ENCODE results near the gene EIF4B.

Gene EIF4B

GRCh38 chr12:53057816-53058500 is 51.7 kb downstream of the EIF4B start:
- DNase-seq (ENCODE audit: low read depth in 2 of 3, low spot score in 1 of 3): no peak

- no peak for DNase-seq (ENCODE audit: low read depth in 2 of 3, low spot score in 1 of 3)
Observed at GRCh38 chr12:53058674-53059433, 52.6 kb downstream of the EIF4B start.

GRCh38 chr12:53059434-53060063 is 53.3 kb downstream of the EIF4B start:
- no peak for DNase-seq (ENCODE audit: low read depth in 2 of 3, low spot score in 1 of 3)

- no peak for DNase-seq (ENCODE audit: low read depth in 2 of 3, low spot score in 1 of 3)
Observed at GRCh38 chr12:53060064-53060720, 53.9 kb downstream of the EIF4B start.

GRCh38 chr12:53060721-53061276 is 54.5 kb downstream of the EIF4B start:
- no peak for DNase-seq (ENCODE audit: low read depth in 2 of 3, low spot score in 1 of 3)

- no peak for DNase-seq (ENCODE audit: low read depth in 2 of 3, low spot score in 1 of 3)
Observed at GRCh38 chr12:53061404-53062010, 55.3 kb downstream of the EIF4B start.

- no peak for DNase-seq (ENCODE audit: low read depth in 2 of 3, low spot score in 1 of 3)
Observed at GRCh38 chr12:53062011-53062961, 56.0 kb downstream of the EIF4B start.

GRCh38 chr12:53062977-53063707 is 56.9 kb downstream of the EIF4B start:
- no peak for DNase-seq (ENCODE audit: low read depth in 2 of 3, low spot score in 1 of 3)

- no peak for DNase-seq (ENCODE audit: low read depth in 2 of 3, low spot score in 1 of 3)
Observed at GRCh38 chr12:53063708-53064612, 57.7 kb downstream of the EIF4B start.

GRCh38 chr12:53064613-53065436 is 58.6 kb downstream of the EIF4B start:
- DNase-seq (ENCODE audit: low read depth in 2 of 3, low spot score in 1 of 3): no peak

GRCh38 chr12:53065470-53065869 is 59.2 kb downstream of the EIF4B start:
- no peak for DNase-seq (ENCODE audit: low read depth in 2 of 3, low spot score in 1 of 3)

- DNase-seq (ENCODE audit: low read depth in 2 of 3, low spot score in 1 of 3): peak; percentile 40 to 72 (median 62)
Observed at GRCh38 chr12:53065975-53066931, 60.0 kb downstream of the EIF4B start.

- no peak for DNase-seq (ENCODE audit: low read depth in 2 of 3, low spot score in 1 of 3)
Observed at GRCh38 chr12:53067074-53067992, 61.1 kb downstream of the EIF4B start.

GRCh38 chr12:53067993-53068770 is 61.9 kb downstream of the EIF4B start:
- DNase-seq (ENCODE audit: low read depth in 2 of 3, low spot score in 1 of 3): no peak
